PC-3 (cell line): ENCODE results near the gene CUEDC1. TPM values are rescaled to one million over a fixed set of nuclear protein-coding genes. Genes with fewer than 3 reads are reported as not detected.

Experiments
- ATAC-seq: fragments of 200-7000 bp; cut with Tn5 transposase; 2 replicates; pipeline ENCODE4 v1.9.1; 2020; ENCODE audit warnings: mild to moderate bottlenecking, moderate library complexity
- BruUV-seq: library from RNA; stranded (reverse); fragments of 400-500 nt; replicated peaks from 2 replicates; lab custom pipeline; 2021; lab: Mats Ljungman, UMichigan
- CTCF ChIA-PET: fragments of 300-600 bp; sonication (Branson Sonifier 250); formaldehyde crosslinking; loops from one replicate; lab custom pipeline; 2022; ENCODE audit warnings: antibody characterized with exemption; lab: Charles Lee
- POLR2A ChIA-PET: fragments of 300-600 bp; sonication (Branson Sonifier 250); formaldehyde crosslinking; loops from one replicate; lab custom pipeline; 2022; ENCODE audit warnings: antibody characterized with exemption; ENCODE audit not compliant: unreplicated experiment; lab: Charles Lee
- DNase-seq: peaks from one replicate; pipeline ENCODE4 v3.0.0-alpha.2; 2015
- H2AFZ ChIP-seq: fragments of 300-600 bp; sonication (generic); 2 replicates; pipeline ENCODE4 v1.6.0; 2016; ENCODE audit warnings: antibody characterized with exemption, low read length
- H3F3A ChIP-seq: fragments of 300-600 bp; sonication (generic); one replicate; pipeline ENCODE4 v1.6.0; 2017; ENCODE audit warnings: antibody characterized with exemption, low read length, control low read depth, mild to moderate bottlenecking; ENCODE audit not compliant: unreplicated experiment
- H3K27ac ChIP-seq: fragments of 300-600 bp; sonication (generic); 2 replicates; pipeline ENCODE4 v1.5.1; 2016; ENCODE audit warnings: mild to moderate bottlenecking, low read length
- H3K27me3 ChIP-seq: fragments of 300-600 bp; sonication (generic); 2 replicates; pipeline ENCODE4 v1.6.1; 2016; ENCODE audit warnings: low read length, mixed read lengths
- H3K36me3 ChIP-seq: fragments of 300-600 bp; sonication (generic); 2 replicates; pipeline ENCODE4 v1.6.1; 2016; ENCODE audit warnings: low read depth, mixed run types, low read length, mixed read lengths
- H3K4me1 ChIP-seq: fragments of 300-600 bp; sonication (generic); 2 replicates; pipeline ENCODE4 v1.5.1; 2016; ENCODE audit warnings: low read length; ENCODE audit not compliant: insufficient read depth
- H3K4me2 ChIP-seq: fragments of 300-600 bp; sonication (generic); 2 replicates; pipeline ENCODE4 v1.6.0; 2016; ENCODE audit warnings: low read length
- H3K4me3 ChIP-seq: fragments of 300-600 bp; sonication (generic); 2 replicates; pipeline ENCODE4 v1.5.1; 2016; ENCODE audit warnings: mild to moderate bottlenecking, low read length, mixed read lengths
- H3K79me2 ChIP-seq: fragments of 300-600 bp; sonication (generic); 2 replicates; pipeline ENCODE4 v1.6.1; 2017; ENCODE audit warnings: low read length, mixed read lengths
- H3K9ac ChIP-seq: fragments of 300-600 bp; sonication (generic); 2 replicates; pipeline ENCODE4 v1.6.0; 2016; ENCODE audit warnings: mild to moderate bottlenecking, low read length
- H3K9me2 ChIP-seq: fragments of 300-600 bp; sonication (generic); replicated peaks from 2 replicates; pipeline ENCODE4 v1.6.1; 2016; ENCODE audit warnings: mixed run types, low read length, mixed read lengths
- H3K9me3 ChIP-seq: fragments of 300-600 bp; sonication (generic); 2 replicates; pipeline ENCODE4 v1.6.1; 2016; ENCODE audit warnings: low read length, mixed read lengths
- H4K20me1 ChIP-seq: fragments of 300-600 bp; sonication (generic); 2 replicates; pipeline ENCODE4 v1.6.1; 2016; ENCODE audit warnings: low read length, mixed read lengths
- EZH2 ChIP-seq: fragments of 300-600 bp; sonication (generic); IDR thresholded peaks from one replicate; pipeline ENCODE4 v1.6.1; 2017; ENCODE audit warnings: antibody characterized with exemption, mild to moderate bottlenecking, low read length; ENCODE audit not compliant: unreplicated experiment
- EZH2phosphoT487 ChIP-seq: fragments of 300-600 bp; sonication (generic); IDR thresholded peaks from 2 replicates; pipeline ENCODE4 v1.6.1; 2018; ENCODE audit warnings: mild to moderate bottlenecking, antibody characterized with exemption, low read length, borderline replicate concordance
- intact Hi-C: fragments of 100-400 bp; cut with micrococcal nuclease; formaldehyde crosslinking; loops from 2 replicates; pipeline ENCODE4 v1.9.0; 2023
- total RNA-seq: library from RNA; depleted of rRNA; stranded (reverse); fragments of >200 nt; gene quantifications from 2 replicates; pipeline ENCODE4 v1.2.3, GENCODE V29; 2014
- TF ChIP-seq, protein P1 (sequence below): fragments of 300-600 bp; sonication (generic); conservative IDR thresholded peaks from 2 replicates; pipeline ENCODE4 v1.5.1; 2017; ENCODE audit warnings: antibody characterized with exemption, low read depth, mild to moderate bottlenecking, low read length

Gene CUEDC1
- total RNA-seq, 1 experiment from 2014 or later = 31.6 TPM

DNA sequence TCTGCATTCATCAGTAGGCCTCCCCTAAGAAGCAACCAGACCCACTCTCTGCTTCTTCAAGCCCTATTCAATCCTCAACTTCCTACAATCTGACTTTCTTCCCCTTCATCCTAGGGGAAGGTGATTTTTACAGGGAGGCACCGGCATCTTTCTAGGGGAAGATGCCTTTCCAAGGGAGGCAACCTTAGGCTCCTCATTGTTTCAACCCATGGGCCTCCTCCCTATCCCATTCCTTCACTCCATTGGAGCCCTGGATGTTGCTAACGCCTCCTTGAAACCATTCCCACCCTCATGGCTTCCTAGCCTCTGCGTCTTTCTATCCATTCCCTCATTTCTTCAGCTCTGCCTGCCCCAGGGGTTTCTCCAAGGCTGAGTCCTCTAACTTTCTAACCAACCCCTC, 2.7 kb upstream of the CUEDC1 start:
- CTCF ChIA-PET = no interaction called here
- BruUV-seq = no TSS peak
- POLR2A ChIA-PET = no interaction called here
- no peak for ATAC-seq
- Histone ChIP-seq H3K79me2 (peaks cover 26% of the 10 kb centered on the region), H3K27ac (no peak overlapping the region), H3K4me1 (peaks cover 25% of the 10 kb centered on the region), H2AFZ (no peak overlapping the region), H4K20me1 (no peaks in the 10 kb centered on the region), H3K9me3 (no peaks in the 10 kb centered on the region), H3K36me3 (no peaks in the 10 kb centered on the region), H3K4me2 (no peak overlapping the region), H3K9ac (no peak overlapping the region), H3F3A (no peaks in the 10 kb centered on the region), H3K9me2 (no peaks in the 10 kb centered on the region), H3K4me3 (no peak overlapping the region), H3K27me3 (no peaks in the 10 kb centered on the region)
- intact Hi-C loops = loop anchor here (2.0 kb wide), 1 partner anchor 27 kb away; no protein-coding TSS in a partner anchor
- DNase-seq = no peak
- TF ChIP-seq EZH2 (no peak), EZH2phosphoT487 (no peak)
- TF ChIP-seq, protein P1, sequence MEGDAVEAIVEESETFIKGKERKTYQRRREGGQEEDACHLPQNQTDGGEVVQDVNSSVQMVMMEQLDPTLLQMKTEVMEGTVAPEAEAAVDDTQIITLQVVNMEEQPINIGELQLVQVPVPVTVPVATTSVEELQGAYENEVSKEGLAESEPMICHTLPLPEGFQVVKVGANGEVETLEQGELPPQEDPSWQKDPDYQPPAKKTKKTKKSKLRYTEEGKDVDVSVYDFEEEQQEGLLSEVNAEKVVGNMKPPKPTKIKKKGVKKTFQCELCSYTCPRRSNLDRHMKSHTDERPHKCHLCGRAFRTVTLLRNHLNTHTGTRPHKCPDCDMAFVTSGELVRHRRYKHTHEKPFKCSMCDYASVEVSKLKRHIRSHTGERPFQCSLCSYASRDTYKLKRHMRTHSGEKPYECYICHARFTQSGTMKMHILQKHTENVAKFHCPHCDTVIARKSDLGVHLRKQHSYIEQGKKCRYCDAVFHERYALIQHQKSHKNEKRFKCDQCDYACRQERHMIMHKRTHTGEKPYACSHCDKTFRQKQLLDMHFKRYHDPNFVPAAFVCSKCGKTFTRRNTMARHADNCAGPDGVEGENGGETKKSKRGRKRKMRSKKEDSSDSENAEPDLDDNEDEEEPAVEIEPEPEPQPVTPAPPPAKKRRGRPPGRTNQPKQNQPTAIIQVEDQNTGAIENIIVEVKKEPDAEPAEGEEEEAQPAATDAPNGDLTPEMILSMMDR = no peak

DNA sequence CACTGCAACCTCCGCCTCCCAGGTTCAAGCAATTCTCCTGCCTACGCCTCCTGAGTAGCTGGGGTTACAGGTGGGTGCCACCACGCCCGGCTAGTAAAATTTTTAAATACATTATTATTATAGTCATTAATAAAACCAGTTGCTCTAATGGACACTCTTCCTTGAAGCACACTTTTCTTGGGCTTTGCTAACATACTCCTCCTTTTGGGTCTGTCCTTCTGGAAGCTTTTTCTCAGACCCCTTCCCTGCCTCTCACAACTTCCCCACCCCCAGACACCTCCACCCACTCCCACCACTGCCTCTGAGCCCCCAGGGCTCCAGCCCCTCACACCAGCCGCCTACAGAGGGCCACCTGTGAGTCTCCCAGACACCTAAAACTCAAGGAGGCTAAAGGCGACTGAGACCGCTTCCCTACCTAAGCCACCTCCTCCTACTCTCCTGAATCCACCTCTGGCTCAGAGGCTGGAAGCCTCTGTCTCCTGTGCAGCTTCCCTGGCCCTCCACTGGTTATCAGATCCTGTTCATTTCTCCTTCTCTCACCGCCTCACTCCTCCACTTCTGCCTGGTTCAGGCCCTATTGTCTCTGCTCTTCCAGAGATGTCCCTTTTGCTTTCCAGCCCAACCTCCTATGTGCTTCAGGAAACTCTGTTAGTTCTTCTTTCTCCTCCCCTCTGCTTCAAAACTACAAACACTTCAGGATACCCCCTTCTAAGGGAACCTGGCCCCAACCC, 2.1 kb upstream of the CUEDC1 start:
- POLR2A ChIA-PET = no interaction called here
- no peak overlapping the region for H3K9ac ChIP-seq
- no TSS peak for BruUV-seq
- H3K79me2 ChIP-seq = peaks cover 32% of the 10 kb centered on the region
- H3F3A ChIP-seq = no peaks in the 10 kb centered on the region
- H3K4me1 ChIP-seq = peaks cover 31% of the 10 kb centered on the region
- ATAC-seq = no peak
- DNase-seq = no peak
- no peaks in the 10 kb centered on the region for H3K36me3 ChIP-seq
- intact Hi-C loops = loop anchor here (2.0 kb wide), 1 partner anchor 28 kb away; no protein-coding TSS in a partner anchor
- no peaks in the 10 kb centered on the region for H3K9me2 ChIP-seq
- H3K27me3 ChIP-seq = no peaks in the 10 kb centered on the region
- no peak overlapping the region for H3K4me2 ChIP-seq
- no peak overlapping the region for H3K4me3 ChIP-seq
- no peaks in the 10 kb centered on the region for H3K9me3 ChIP-seq
- TF ChIP-seq EZH2phosphoT487 (no peak), EZH2 (no peak)
- TF ChIP-seq, protein P1 = no peak
- no peak overlapping the region for H2AFZ ChIP-seq
- no peak overlapping the region for H3K27ac ChIP-seq
- CTCF ChIA-PET = no interaction called here
- H4K20me1 ChIP-seq = no peaks in the 10 kb centered on the region
